Progenitor cell of endocrine pancreas (in vitro differentiated cells): ENCODE data around the gene DOK4. TPM values are rescaled to one million over a fixed set of nuclear protein-coding genes. Genes with fewer than 3 reads are reported as not detected.

ENCODE experiments used
- DNase-seq: peaks from one replicate; pipeline ENCODE4 v3.0.0; 2021; ENCODE audit warnings: low spot score; ENCODE audit not compliant: unreplicated experiment
- H3K27ac Mint-ChIP-seq: 2 replicates; pipeline ENCODE4 v1.8.0; 2021; ENCODE audit warnings: mild to moderate bottlenecking, moderate library complexity, mixed read lengths
- H3K27me3 Mint-ChIP-seq: 2 replicates; pipeline ENCODE4 v1.8.0; 2021; ENCODE audit warnings: mixed read lengths
- H3K36me3 Mint-ChIP-seq: 2 replicates; pipeline ENCODE4 v1.8.0; 2022; ENCODE audit warnings: mixed read lengths; ENCODE audit not compliant: insufficient read depth
- H3K4me1 Mint-ChIP-seq: 2 replicates; pipeline ENCODE4 v1.8.0; 2021; ENCODE audit warnings: low read depth, mixed read lengths
- H3K4me3 Mint-ChIP-seq: 2 replicates; pipeline ENCODE4 v1.8.0; 2021; ENCODE audit warnings: low read depth, mild to moderate bottlenecking, moderate library complexity, mixed read lengths
- H3K9me3 Mint-ChIP-seq: 2 replicates; pipeline ENCODE4 v1.8.0; 2021; ENCODE audit warnings: low read depth, mixed read lengths
- total RNA-seq: library from RNA; stranded (reverse); gene quantifications from 2 replicates; pipeline ENCODE4 v1.2.1, GENCODE V29; 2021
- TF ChIP-seq, protein P1 (sequence below): fragments of 200-600 bp; sonication (generic); IDR thresholded peaks from one replicate; pipeline ENCODE4 v1.5.0; 2021; ENCODE audit warnings: antibody characterized with exemption, mild to moderate bottlenecking; ENCODE audit not compliant: unreplicated experiment

The DOK4 gene
- total RNA-seq, 1 donor from 2014 or later: 35.0 TPM

DNA sequence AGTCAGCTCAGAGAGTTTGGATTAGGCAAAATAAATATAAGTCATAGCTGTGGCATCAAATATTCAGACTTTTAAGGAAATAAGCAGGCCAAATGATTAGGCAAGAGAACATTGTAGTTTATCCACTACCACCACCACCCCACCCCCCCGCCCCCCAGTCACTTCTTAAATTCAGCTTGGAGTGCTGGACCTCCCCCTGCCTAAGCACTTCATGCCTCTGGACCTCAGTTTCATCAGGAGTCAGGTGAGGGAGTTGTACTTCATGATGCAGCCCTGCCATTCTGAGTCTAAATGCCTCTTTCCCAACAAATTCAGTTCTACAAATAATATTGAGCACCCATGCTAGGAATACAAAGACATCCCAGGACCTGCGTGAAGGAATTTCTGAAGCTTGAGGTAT, 21.8 kb downstream of the DOK4 start:
- H3K27me3 Mint-ChIP-seq: no peaks in the 10 kb centered on the region

DNA sequence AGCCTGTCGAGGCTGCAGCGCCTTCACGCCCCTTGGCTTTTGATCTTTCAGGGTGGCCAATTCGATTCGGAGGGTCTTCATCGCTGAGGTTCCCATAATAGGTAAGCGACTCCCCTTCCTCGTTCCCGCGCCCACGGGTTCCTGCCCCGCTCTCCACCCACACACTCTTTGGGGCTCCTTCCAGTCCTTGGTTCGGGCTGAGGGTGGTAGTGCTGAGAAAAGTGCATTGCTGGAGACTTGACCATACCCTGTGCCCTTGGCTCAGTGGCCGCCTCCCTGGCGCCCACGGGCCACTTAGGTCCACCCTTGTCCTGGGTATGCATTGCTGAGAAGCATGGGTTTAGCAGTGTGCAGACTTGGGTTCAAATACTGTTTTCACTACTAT, 23.3 kb downstream of the DOK4 start:
- DNase-seq: no peak
- Mint-ChIP-seq H3K4me3 (peak overlapping the region; percentile 100), H3K36me3 (peaks cover 17% of the 10 kb centered on the region), H3K27me3 (no peaks in the 10 kb centered on the region), H3K4me1 (peaks cover 7% of the 10 kb centered on the region), H3K27ac (peak overlapping the region; percentile 91), H3K9me3 (no peaks in the 10 kb centered on the region)
- TF ChIP-seq, protein P1, sequence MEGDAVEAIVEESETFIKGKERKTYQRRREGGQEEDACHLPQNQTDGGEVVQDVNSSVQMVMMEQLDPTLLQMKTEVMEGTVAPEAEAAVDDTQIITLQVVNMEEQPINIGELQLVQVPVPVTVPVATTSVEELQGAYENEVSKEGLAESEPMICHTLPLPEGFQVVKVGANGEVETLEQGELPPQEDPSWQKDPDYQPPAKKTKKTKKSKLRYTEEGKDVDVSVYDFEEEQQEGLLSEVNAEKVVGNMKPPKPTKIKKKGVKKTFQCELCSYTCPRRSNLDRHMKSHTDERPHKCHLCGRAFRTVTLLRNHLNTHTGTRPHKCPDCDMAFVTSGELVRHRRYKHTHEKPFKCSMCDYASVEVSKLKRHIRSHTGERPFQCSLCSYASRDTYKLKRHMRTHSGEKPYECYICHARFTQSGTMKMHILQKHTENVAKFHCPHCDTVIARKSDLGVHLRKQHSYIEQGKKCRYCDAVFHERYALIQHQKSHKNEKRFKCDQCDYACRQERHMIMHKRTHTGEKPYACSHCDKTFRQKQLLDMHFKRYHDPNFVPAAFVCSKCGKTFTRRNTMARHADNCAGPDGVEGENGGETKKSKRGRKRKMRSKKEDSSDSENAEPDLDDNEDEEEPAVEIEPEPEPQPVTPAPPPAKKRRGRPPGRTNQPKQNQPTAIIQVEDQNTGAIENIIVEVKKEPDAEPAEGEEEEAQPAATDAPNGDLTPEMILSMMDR: no peak

More for the DNA sequence above, 21.8 kb downstream of the DOK4 start:
- H3K36me3 Mint-ChIP-seq: peaks cover 23% of the 10 kb centered on the region
- TF ChIP-seq, protein P1: no peak
- H3K4me1 Mint-ChIP-seq: peaks cover 7% of the 10 kb centered on the region
- no peak for DNase-seq
- H3K27ac Mint-ChIP-seq: no peak overlapping the region
- H3K9me3 Mint-ChIP-seq: no peaks in the 10 kb centered on the region
- H3K4me3 Mint-ChIP-seq: peak overlapping the region; percentile 26

DNA sequence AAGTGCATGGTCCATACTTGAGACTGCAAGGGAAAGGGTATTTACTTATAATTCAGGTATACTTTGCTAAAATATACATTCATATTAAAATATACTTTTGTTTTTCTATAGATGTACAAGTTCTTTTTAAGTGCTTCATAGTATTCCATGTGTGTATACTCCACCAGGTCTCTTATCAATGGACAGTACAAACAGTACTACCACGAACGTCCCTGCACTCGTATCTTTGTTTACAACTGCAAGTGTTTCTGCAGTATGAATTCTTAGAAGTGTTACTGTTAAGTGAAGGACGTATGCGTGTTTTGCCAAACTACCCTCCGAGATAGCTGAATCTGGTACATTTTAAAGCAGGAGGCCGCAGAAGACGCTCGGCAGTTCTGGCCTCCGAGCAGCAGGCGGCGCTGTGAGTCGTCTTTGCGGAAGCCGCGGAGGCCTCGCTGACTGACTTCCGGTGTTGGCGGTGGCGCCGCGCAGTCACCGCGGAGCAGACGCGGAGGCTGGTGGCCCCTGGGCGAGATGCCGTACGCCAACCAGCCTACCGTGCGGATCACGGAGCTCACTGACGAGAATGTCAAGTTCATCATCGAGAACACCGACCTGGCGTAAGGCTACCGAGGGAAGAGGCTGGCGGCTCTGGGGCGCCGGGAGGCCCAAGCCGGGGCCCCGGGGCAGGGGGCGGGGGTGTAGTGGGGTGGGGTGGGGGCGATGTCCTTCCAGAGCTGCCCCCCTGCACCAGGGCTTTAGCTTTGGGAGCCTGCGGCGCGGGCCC, 23.9 kb downstream of the DOK4 start, which contains the start of gene POLR2C:
Gene POLR2C (plus strand): TSS at position 471 of the 769 bp plus-strand sequence. CDS start 46 bp downstream, at position 517.
- Mint-ChIP-seq H3K9me3 (no peaks in the 10 kb centered on the region), H3K4me3 (peak within 1 kb of the TSS; percentile 100), H3K4me1 (peaks cover 7% of the 10 kb centered on the region), H3K27me3 (no peaks in the 10 kb centered on the region), H3K27ac (peak within 1 kb of the TSS; percentile 98), H3K36me3 (peaks cover 18% of the 10 kb centered on the region)
- TF ChIP-seq, protein P1: peak; percentile 96
- peak; percentile 89 for DNase-seq

DNA sequence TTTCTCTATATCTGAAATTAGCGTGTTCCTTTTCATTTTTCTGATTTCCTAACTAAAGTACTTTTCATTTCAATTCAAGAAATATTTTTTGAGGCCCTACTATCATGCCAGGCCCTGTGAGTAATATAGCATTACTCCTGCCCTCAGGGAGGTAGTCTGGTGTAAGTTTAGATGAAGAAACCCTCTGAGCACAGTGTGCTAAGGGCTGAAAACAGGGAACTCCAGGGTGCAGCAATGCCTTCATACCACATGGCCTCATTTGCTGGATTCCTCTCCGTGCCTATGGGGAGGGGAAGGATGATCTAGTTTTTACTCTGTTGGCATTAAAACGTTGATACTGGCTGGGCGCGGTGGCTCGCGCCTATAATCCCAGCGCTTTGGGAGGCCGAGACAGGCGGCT, 34.3 kb downstream of the DOK4 start:
- Mint-ChIP-seq H3K27ac (no peak overlapping the region), H3K36me3 (peaks cover 21% of the 10 kb centered on the region), H3K27me3 (no peaks in the 10 kb centered on the region), H3K9me3 (no peaks in the 10 kb centered on the region), H3K4me3 (no peak overlapping the region), H3K4me1 (peaks cover 5% of the 10 kb centered on the region)
- DNase-seq: no peak
- TF ChIP-seq, protein P1: no peak

DNA sequence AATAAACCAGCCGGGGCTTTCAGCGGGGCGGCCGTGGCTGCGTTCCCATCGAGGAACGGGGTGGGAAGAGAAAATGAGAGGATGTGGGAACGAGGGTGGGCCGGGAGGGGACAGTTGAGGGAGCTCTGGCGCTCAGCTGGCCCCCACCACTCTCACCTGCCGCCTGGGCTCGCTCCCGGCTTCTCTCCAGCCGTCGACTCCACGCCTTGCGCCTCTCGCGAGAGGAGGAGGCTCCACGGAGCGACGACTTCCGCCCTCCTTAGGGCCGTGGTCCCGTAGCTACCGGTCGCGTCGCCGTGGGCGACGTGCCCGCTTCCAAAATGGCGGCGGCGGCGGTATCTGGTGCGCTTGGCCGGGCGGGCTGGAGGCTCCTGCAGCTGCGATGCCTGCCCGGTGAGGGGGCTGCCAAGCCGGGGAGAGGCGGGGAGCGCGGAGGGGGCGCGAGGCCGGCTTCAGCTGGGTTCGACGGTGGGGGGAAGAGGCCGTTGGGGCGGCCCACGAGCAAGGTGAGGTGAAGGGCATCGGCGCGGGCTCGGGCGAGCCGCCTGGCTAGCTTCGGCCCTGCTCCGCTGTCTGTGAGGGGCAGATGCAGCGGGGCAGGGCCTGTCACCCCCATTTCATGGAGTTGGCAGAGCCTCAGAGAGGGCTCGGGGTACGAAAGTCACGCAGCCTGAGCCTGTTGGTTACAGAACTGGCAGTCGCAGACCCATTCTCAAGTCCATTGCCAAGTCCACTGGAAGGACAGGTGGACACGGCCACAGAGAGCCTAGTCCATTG, 38.9 kb downstream of the DOK4 start, which contains the start of the genes CIAPIN1 and COQ9:
Gene CIAPIN1 (minus strand): TSS at position 200 of the 777 bp plus-strand sequence. CDS start 6,457 bp downstream, outside the sequence.
Gene COQ9 (plus strand): TSS at position 294 of the 777 bp plus-strand sequence. CDS start 27 bp downstream, at position 321.
- no peaks in the 10 kb centered on the region for H3K9me3 Mint-ChIP-seq
- peak; percentile 85 for DNase-seq
- H3K27me3 Mint-ChIP-seq: no peaks in the 10 kb centered on the region
- peaks cover 14% of the 10 kb centered on the region for H3K4me1 Mint-ChIP-seq
- peak within 1 kb of the TSS; percentile 96 for H3K27ac Mint-ChIP-seq
- peak within 1 kb of the TSS; percentile 89 for H3K4me3 Mint-ChIP-seq
- TF ChIP-seq, protein P1: no peak
- H3K36me3 Mint-ChIP-seq: peaks cover 7% of the 10 kb centered on the region
